Subcutaneous adipose tissue (tissue), 4 donors: ENCODE results near the gene DSCAML1. TPM values are rescaled to one million over a fixed set of nuclear protein-coding genes. Genes with fewer than 3 reads are reported as not detected.

Experiments
- CTCF ChIP-seq: fragments of 450-650 bp; IDR thresholded peaks from one replicate; pipeline ENCODE4 v1.5.1; 2016; ENCODE audit warnings: low read depth, mild to moderate bottlenecking, control low read depth, antibody characterized with exemption, moderate library complexity
- total RNA-seq, 4 donors: library from RNA; depleted of rRNA; stranded (reverse); fragments of >200 nt; gene quantifications; one replicate each; pipeline ENCODE4 v1.1.0, GENCODE V29; 2016

DSCAML1 gene
- total RNA-seq, 4 donors from 2014 or later: 0.22 to 0.82 (median 0.75) TPM; not detected in 1

GRCh38 chr11:117639601-117640000 is 157.4 kb downstream of the DSCAML1 start:
- no peak for TF ChIP-seq CTCF

DNA sequence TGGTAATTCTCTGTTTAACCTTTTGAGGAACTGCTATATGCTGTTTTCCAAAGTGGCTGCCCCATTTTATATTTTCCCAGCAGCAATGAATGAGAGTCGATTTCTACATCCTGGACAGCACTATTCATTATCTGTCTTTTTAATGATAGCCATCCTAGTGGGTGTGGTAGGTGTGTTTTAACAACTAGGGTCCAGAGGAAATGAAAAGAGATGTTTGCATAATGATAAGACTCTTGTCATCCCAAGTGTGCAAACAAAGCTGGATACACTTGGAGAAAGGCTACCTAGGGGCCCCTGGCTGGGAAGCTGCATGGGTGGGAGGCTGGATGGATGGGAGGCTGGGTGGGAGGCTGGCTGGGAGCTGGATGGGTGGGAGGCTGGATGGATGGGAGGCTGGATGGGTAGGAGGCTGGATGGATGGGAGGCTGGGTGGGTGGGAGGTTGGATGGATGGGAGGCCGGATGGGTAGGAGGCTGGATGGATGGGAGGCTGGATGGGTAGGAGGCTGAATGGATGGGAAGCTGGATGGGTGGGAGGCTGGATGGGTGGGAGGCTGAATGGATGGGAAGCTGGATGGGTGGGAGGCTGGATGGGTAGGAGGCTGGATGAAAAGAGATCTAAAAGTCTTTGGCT is 158.0 kb downstream of the DSCAML1 start:
- no peak for TF ChIP-seq CTCF

GRCh38 chr11:117634756-117635603 is 162.0 kb downstream of the DSCAML1 start:
- TF ChIP-seq CTCF: no peak

DNA sequence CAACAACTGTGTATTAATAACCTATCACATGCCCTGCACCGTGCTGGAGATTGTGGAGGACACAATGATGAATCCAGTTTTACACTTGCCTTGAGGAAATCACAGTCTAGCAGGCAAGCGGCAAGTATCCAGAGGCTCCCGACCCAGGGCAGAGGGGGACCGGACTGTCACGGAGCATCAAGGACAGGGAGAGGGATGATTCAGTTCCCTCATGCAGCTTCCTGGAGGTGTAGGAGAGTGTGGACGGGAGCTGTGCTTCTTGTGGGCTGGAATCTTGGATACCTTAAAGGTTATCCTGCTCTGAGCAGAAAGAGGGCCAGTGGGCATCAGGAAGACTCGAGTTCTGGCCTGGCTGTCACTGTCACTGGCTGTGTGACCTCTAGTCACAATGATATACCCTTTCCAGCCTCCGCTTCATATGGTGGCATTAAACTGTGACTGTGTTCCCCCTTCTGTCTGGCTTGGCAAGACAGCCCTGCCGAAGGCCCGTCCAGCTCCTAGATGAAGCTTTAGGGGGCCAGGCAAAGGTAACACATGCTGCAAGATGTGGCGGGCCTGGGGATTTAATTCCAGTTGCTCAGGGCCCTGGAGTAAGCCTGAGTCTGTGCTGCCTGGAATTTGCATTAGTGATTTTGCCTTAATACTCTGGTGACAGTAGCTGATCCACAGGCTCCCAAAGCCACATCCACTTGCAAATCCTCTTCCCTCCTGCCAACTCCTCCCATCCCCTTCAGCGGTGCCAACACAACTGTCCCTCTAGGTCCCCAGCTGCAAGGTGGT is 162.8 kb downstream of the DSCAML1 start:
- no peak for TF ChIP-seq CTCF

GRCh38 chr11:117633186-117633754 is 163.7 kb downstream of the DSCAML1 start:
- no peak for TF ChIP-seq CTCF

DNA sequence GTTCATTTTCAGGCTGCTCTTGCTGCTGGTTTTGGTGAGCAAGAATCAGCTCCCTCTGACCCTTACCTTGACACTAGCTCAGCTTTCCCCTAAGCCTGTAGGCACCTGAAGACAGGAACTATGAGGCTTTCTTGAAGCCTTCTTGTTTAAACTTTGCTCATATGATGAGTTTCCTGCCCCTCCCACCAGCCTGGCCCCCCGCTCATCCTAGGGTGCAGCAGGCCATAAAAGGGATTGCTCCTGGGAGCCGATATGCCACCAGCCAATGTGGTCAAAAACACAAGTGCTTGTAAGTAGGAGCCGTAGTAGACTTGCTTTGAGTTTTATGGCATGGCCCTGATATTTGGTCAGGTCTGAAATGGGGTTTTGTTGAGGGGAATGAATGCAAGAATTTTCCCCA is 164.7 kb downstream of the DSCAML1 start:
- no peak for TF ChIP-seq CTCF
